Panc1 (cell line): Measurements from ENCODE around the gene CTSD. TPM values are rescaled to one million over a fixed set of nuclear protein-coding genes. Genes with fewer than 3 reads are reported as not detected.

Experiments used
- ATAC-seq: fragments of 200-7000 bp; cut with Tn5 transposase; 2 replicates; pipeline ENCODE4 v1.9.1; 2020; ENCODE audit warnings: mild to moderate bottlenecking, moderate library complexity
- BruUV-seq: library from RNA; stranded (reverse); fragments of 400-500 nt; replicated peaks from 2 replicates; lab custom pipeline; 2021; lab: Mats Ljungman, UMichigan
- CTCF ChIA-PET: fragments of 300-600 bp; sonication (Branson Sonifier 250); formaldehyde crosslinking; loops from one replicate; lab custom pipeline; 2022; ENCODE audit warnings: antibody characterized with exemption; lab: Charles Lee
- POLR2A ChIA-PET: fragments of 300-600 bp; sonication (Branson Sonifier 250); formaldehyde crosslinking; loops from one replicate; lab custom pipeline; 2022; ENCODE audit warnings: antibody characterized with exemption; lab: Charles Lee
- DNase-seq: peaks from one replicate; pipeline ENCODE4 v3.0.0-alpha.2; 2010; ENCODE audit warnings: low read depth, low spot score
- H3K27ac ChIP-seq: 2 replicates; pipeline ENCODE4 v1.5.1; 2011; ENCODE audit warnings: mild to moderate bottlenecking, low read length, inconsistent platforms
- H3K27me3 ChIP-seq: fragments of 200-500 bp; sonication (Bioruptor generic); 2 replicates; pipeline ENCODE4 v1.6.0; 2014; ENCODE audit warnings: low read length, inconsistent platforms; ENCODE audit not compliant: control insufficient read depth, insufficient read depth
- H3K36me3 ChIP-seq: fragments of 200-500 bp; sonication (Bioruptor generic); 2 replicates; pipeline ENCODE4 v1.5.1; 2014; ENCODE audit warnings: inconsistent platforms, mild to moderate bottlenecking, low read length, moderate library complexity; ENCODE audit not compliant: control insufficient read depth, insufficient read depth
- H3K4me1 ChIP-seq: 2 replicates; pipeline ENCODE4 v1.5.1; 2011; ENCODE audit warnings: inconsistent platforms, mild to moderate bottlenecking, low read length, moderate library complexity; ENCODE audit not compliant: control insufficient read depth, insufficient read depth
- H3K4me3 ChIP-seq, 2 experiments: 2 replicates each; pipeline ENCODE4 v1.5.1; 2011 to 2012; ENCODE audit warnings: low read depth in 2 of 2, low read length in 2 of 2, mild to moderate bottlenecking in 2 of 2, inconsistent platforms in 1 of 2, moderate library complexity in 1 of 2
- H3K9me3 ChIP-seq: fragments of 200-500 bp; sonication (Bioruptor generic); 2 replicates; pipeline ENCODE4 v1.5.1; 2014; ENCODE audit warnings: low read depth, mild to moderate bottlenecking, inconsistent platforms, low read length, moderate library complexity; ENCODE audit not compliant: control insufficient read depth, insufficient read depth
- POLR2AphosphoS5 ChIP-seq: IDR thresholded peaks from 2 replicates; pipeline ENCODE4 v1.6.1; 2012; ENCODE audit warnings: mild to moderate bottlenecking, low read depth, low read length, moderate library complexity
- SIN3A ChIP-seq: IDR thresholded peaks from 2 replicates; pipeline ENCODE4 v1.6.1; 2012; ENCODE audit warnings: low read depth, mild to moderate bottlenecking, low read length, moderate library complexity, borderline replicate concordance; ENCODE audit not compliant: insufficient read depth
- TCF7L2 ChIP-seq: IDR thresholded peaks from 2 replicates; pipeline ENCODE4 v1.6.1; 2011; ENCODE audit warnings: mild to moderate bottlenecking, low read depth, low read length, inconsistent platforms
- in situ Hi-C: cut with HindIII; loops from 2 replicates; pipeline ENCODE4 v1.10.0; 2016; ENCODE audit warnings: low sequenced_read_pairs, low pct_unique_long_range_greater_than_20kb
- intact Hi-C: fragments of 100-400 bp; cut with micrococcal nuclease; formaldehyde crosslinking; loops from one replicate; pipeline ENCODE4 v1.10.0; 2022; ENCODE audit not compliant: unreplicated experiment
- total RNA-seq: library from RNA; stranded (reverse); gene quantifications from one replicate; pipeline ENCODE4 v1.2.1, GENCODE V29; 2021; ENCODE audit not compliant: unreplicated experiment
- TF ChIP-seq, protein P1 (sequence below): fragments of 450-650 bp; IDR thresholded peaks from 2 replicates; pipeline ENCODE4 v1.5.1; 2017; ENCODE audit warnings: mild to moderate bottlenecking
- TF ChIP-seq, protein P2 (sequence below), 2 experiments: IDR thresholded peaks; 2 replicates each; pipeline ENCODE4 v1.6.1; 2011 to 2012; ENCODE audit warnings: low read depth in 2 of 2, control low read depth in 1 of 2, low read length in 1 of 2, mild to moderate bottlenecking in 1 of 2, moderate library complexity in 1 of 2; ENCODE audit not compliant: insufficient read depth in 1 of 2

Gene CTSD
- total RNA-seq, 1 experiment from 2014 or later, result 1,813 TPM

DNA sequence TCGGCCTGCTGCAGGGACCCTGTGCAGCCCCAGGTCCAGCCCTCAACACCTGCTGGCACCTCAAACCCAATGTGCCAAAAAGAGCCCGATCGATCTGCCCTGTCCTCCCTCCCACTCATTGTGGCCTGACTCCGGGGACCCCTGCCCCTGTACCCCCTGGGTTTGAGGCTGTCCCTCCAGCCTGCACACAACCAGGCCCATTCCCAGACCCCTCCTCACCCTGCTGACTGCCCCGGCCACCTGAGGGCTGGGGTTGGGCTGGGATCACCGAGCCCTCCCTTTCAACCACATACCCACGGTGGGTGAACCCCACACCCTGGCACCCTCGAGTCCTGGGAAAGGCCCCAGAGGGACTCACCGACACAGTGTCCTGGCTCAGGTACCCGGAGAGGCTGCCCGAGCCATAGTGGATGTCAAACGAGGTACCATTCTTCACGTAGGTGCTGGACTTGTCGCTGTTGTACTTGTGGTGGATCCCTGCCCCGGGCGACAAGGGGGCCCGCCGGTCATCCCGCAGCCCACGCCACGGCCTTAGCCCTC lies 5.0 kb downstream of the CTSD start:
- in situ Hi-C loops (no loop called here), intact Hi-C loops (no loop called here)
- DNase-seq (no peak), ATAC-seq (no peak)
- peaks cover 8% of the 10 kb centered on the region; the same call in 1 of the 2 replicates for H3K36me3 ChIP-seq
- no peak overlapping the region for H3K4me3 ChIP-seq
- peaks cover 78% of the 10 kb centered on the region for H3K4me1 ChIP-seq
- H3K27ac ChIP-seq, result peak overlapping the region; percentile 53
- no peak for TF ChIP-seq SIN3A
- TF ChIP-seq POLR2AphosphoS5, result no peak
- TF ChIP-seq, protein P1, sequence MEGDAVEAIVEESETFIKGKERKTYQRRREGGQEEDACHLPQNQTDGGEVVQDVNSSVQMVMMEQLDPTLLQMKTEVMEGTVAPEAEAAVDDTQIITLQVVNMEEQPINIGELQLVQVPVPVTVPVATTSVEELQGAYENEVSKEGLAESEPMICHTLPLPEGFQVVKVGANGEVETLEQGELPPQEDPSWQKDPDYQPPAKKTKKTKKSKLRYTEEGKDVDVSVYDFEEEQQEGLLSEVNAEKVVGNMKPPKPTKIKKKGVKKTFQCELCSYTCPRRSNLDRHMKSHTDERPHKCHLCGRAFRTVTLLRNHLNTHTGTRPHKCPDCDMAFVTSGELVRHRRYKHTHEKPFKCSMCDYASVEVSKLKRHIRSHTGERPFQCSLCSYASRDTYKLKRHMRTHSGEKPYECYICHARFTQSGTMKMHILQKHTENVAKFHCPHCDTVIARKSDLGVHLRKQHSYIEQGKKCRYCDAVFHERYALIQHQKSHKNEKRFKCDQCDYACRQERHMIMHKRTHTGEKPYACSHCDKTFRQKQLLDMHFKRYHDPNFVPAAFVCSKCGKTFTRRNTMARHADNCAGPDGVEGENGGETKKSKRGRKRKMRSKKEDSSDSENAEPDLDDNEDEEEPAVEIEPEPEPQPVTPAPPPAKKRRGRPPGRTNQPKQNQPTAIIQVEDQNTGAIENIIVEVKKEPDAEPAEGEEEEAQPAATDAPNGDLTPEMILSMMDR, result no peak
- TF ChIP-seq, protein P2, sequence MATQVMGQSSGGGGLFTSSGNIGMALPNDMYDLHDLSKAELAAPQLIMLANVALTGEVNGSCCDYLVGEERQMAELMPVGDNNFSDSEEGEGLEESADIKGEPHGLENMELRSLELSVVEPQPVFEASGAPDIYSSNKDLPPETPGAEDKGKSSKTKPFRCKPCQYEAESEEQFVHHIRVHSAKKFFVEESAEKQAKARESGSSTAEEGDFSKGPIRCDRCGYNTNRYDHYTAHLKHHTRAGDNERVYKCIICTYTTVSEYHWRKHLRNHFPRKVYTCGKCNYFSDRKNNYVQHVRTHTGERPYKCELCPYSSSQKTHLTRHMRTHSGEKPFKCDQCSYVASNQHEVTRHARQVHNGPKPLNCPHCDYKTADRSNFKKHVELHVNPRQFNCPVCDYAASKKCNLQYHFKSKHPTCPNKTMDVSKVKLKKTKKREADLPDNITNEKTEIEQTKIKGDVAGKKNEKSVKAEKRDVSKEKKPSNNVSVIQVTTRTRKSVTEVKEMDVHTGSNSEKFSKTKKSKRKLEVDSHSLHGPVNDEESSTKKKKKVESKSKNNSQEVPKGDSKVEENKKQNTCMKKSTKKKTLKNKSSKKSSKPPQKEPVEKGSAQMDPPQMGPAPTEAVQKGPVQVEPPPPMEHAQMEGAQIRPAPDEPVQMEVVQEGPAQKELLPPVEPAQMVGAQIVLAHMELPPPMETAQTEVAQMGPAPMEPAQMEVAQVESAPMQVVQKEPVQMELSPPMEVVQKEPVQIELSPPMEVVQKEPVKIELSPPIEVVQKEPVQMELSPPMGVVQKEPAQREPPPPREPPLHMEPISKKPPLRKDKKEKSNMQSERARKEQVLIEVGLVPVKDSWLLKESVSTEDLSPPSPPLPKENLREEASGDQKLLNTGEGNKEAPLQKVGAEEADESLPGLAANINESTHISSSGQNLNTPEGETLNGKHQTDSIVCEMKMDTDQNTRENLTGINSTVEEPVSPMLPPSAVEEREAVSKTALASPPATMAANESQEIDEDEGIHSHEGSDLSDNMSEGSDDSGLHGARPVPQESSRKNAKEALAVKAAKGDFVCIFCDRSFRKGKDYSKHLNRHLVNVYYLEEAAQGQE (IDR thresholded peaks at IDR 0.05; ENCODE audit: insufficient read depth in 1 of 2, low read depth in 2 of 2, low read length in 1 of 2), result no peak
- no peak for TF ChIP-seq TCF7L2
- ChIA-PET POLR2A (no interaction called here), CTCF (no interaction called here)
- H3K9me3 ChIP-seq, result no peaks in the 10 kb centered on the region
- no peaks in the 10 kb centered on the region for H3K27me3 ChIP-seq
- no TSS peak for BruUV-seq

DNA sequence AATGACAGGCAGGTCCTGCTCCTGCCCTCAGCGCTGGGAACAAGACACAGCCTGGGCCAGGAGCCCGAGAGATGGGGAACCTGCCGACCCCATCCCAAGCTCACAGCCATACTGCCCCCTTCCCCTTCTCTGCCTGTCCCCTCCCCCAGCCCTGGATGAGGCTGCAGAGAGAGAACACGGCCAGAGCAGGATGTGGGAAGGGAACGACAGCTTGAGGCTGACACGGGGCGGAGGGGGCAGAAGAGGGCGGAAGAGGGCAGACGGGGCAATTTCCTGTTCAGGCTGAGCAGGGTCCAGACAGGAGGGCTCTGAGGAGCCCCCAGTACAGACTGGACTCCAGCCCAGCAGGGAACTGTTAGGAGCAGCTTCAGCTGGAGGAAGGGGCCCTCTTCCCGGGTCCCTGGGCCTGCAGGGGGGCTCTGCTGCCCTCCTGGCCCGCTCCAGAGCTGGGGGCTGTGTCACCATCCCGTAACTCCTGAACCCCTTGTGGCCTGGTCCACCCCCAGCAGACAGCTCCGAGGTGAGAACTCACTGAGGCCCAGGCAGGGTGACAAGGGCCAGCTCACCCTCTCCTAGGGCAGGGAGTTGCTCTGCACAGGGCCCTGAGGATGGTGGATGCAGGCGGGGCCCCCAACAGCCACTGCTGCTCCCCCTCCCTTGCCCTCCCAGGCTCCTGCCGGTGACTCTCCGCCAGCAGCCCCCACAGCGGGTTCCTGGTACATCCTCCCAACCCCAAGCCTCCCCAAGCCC lies 5.7 kb downstream of the CTSD start:
- Histone ChIP-seq H3K36me3 (peaks cover 8% of the 10 kb centered on the region; the same call in 1 of the 2 replicates), H3K27me3 (no peaks in the 10 kb centered on the region), H3K4me1 (peaks cover 81% of the 10 kb centered on the region), H3K4me3 (no peak overlapping the region), H3K9me3 (no peaks in the 10 kb centered on the region), H3K27ac (peak overlapping the region; percentile 53)
- intact Hi-C loops (no loop called here), in situ Hi-C loops (no loop called here)
- no peak for DNase-seq
- ChIA-PET CTCF (no interaction called here), POLR2A (no interaction called here)
- TF ChIP-seq SIN3A, result no peak
- TF ChIP-seq POLR2AphosphoS5, result no peak; the same call in 1 of the 2 replicates
- TF ChIP-seq, protein P1, result no peak
- TF ChIP-seq, protein P2 (IDR thresholded peaks at IDR 0.05; ENCODE audit: insufficient read depth in 1 of 2, low read depth in 2 of 2, low read length in 1 of 2), result no peak
- 0 out of 2 replicates have a peak, but pooled peaks have one; percentile 2 for ATAC-seq
- no TSS peak for BruUV-seq
